GM13977 (cell line): ENCODE measurements around the gene PPP1CA.

ENCODE experiments used
- DNase-seq: peaks from one replicate; pipeline ENCODE4 v3.0.0; 2012; ENCODE audit warnings: low spot score
- in situ Hi-C: fragments of 300-500 bp; cut with MboI; formaldehyde crosslinking; loops from one replicate; pipeline ENCODE4 v1.12.0; 2022; ENCODE audit warnings: low sequenced_read_pairs, low pct_unique_long_range_greater_than_20kb, mixed read lengths, inconsistent platforms; ENCODE audit not compliant: unreplicated experiment
- TF ChIP-seq, protein P1 (sequence below): IDR thresholded peaks from 2 replicates; pipeline ENCODE4 v1.5.1; 2012; ENCODE audit warnings: mild to moderate bottlenecking, control low read depth; ENCODE audit not compliant: insufficient read depth; ENCODE audit errors: extremely low read depth, missing control alignments

The PPP1CA gene

DNA sequence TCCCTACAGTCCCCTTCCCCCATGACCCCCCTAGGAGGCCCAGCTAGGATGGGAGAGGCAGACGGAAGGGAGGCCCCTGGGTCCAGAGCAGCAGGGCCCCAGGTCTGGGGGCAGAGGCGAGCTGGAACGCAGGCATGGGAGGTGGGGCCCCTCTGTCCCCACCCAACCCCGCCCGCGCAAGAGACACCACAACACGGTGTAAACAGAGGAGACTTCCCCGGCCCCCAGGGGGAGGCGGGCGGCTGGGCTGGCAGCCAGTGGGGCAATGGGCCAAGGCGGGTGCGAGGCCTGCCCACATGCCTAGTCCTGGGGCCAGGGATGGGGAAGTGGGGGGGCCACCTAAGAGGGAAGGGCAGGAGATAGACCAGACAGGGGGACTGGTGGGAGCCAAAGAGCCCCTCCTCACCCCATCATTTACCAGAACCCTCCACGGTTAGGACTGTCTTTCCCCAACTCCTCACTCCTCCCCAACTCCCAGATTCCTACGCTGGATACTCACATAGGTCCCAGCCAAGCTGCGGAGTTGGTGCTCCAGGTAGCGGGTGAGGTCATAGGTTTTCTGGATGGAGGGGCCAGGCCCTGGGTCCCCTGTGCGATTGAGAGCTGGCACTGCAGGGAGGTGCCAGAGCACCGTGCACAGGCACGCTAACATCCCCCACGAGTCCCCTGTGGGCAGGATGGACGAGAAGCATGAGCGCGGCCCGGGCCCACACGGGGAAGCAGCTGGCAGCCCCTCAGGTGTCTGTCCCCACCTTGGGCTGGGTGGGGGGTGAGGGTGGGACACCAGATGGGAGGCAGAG lies 34.5 kb downstream of the PPP1CA start:
- TF ChIP-seq, protein P1, sequence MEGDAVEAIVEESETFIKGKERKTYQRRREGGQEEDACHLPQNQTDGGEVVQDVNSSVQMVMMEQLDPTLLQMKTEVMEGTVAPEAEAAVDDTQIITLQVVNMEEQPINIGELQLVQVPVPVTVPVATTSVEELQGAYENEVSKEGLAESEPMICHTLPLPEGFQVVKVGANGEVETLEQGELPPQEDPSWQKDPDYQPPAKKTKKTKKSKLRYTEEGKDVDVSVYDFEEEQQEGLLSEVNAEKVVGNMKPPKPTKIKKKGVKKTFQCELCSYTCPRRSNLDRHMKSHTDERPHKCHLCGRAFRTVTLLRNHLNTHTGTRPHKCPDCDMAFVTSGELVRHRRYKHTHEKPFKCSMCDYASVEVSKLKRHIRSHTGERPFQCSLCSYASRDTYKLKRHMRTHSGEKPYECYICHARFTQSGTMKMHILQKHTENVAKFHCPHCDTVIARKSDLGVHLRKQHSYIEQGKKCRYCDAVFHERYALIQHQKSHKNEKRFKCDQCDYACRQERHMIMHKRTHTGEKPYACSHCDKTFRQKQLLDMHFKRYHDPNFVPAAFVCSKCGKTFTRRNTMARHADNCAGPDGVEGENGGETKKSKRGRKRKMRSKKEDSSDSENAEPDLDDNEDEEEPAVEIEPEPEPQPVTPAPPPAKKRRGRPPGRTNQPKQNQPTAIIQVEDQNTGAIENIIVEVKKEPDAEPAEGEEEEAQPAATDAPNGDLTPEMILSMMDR = no peak
- in situ Hi-C loops = no loop called here
- DNase-seq = no peak

DNA sequence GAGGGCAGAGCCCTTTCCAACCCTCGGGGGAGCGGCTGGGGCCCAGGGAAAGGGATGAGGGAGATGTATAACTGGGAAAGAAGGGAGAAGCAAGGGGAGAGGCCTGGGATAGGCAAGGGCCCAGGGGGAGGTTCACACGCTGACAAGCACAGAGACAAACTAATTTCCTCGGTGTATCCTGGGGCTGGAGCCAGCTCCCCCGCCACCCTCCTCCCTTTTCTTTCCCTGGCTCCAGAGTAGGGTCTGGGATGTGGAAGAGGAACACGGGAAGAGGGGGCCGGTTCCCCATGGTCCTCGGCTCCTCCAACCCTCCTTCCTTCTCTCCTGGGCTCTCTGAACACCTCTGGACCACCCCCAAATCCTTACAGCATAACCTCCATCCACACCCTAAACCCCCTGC lies 35.1 kb downstream of the PPP1CA start:
- DNase-seq = no peak
- in situ Hi-C loops = no loop called here
- TF ChIP-seq, protein P1 = no peak

- in situ Hi-C loops = no loop called here
- DNase-seq = no peak
- TF ChIP-seq, protein P1 = no peak
These were observed 35.8 kb downstream of the PPP1CA start for GRCh38 chr11:67365736-67366444.

DNA sequence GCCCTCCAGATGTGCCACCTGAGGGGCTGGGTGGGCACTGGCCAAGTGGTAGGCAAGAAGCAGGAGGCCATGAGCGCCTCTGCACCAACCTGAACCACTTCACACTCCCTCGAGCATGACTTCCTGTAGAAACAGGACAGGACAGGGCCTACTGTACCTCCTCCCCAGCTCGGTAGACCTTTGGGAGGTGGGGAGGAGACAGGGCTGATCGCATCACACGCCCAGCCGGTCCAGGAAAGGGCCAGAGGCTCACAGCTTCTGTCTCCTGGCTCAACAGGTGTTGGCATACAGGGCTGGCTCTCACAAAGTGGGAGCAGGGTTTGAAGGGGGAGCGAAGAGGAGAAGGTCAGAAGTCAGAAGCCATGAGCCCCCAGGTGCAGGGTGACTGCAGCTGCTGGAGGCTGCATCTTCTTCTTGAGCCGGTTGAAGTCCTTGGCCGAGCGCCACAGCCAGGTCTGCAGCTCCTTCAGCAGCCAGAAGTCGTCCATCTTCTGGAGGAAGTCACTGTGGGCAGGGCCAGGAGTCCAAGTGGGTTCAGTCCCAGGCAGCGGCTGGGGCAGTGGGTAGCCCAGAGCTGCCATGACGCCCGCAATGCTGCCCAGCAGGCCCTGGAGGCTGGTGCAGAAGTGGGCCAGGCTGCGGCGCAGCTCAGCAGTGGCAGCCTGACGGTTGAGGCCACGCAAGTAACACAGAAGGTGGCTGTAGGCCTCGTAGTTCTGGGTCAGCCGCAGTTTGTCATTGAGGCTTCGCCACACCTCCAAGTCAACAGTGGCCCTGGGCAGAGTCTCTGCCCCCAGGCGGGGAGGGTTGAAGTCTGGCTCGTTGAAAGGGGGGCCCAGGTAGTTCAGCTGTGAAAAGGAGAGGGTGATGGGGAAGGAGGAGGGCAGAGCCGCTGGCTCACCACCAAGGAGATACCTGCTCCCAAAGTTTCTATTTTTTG lies 36.6 kb downstream of the PPP1CA start:
- no peak for DNase-seq
- TF ChIP-seq, protein P1 = no peak
- in situ Hi-C loops = no loop called here

- TF ChIP-seq, protein P1 = no peak
- no peak for DNase-seq
These were observed 37.5 kb downstream of the PPP1CA start for GRCh38 chr11:67364169-67364568.

More at GRCh38 chr11:67364169-67364568, 37.5 kb downstream of the PPP1CA start:
- in situ Hi-C loops = no loop called here
